Colonic mucosa (tissue), 4 donors: ENCODE measurements around the gene SIRPG. TPM values are rescaled to one million over a fixed set of nuclear protein-coding genes. Genes with fewer than 3 reads are reported as not detected.
A peak's percentile ranks its signal among the peaks of the same experiment; 100 is the strongest.

Experiments used
- DNase-seq: peaks from one replicate; pipeline ENCODE4 v3.0.0-alpha.2; 2020
- H3K27ac ChIP-seq: fragments of 200-600 bp; one replicate; pipeline ENCODE4 v1.8.0; 2021
- H3K27me3 ChIP-seq: fragments of 200-600 bp; one replicate; pipeline ENCODE4 v1.8.0; 2021
- H3K36me3 ChIP-seq: fragments of 200-600 bp; one replicate; pipeline ENCODE4 v1.8.0; 2021
- H3K4me1 ChIP-seq: fragments of 200-600 bp; one replicate; pipeline ENCODE4 v1.8.0; 2021; ENCODE audit warnings: mild to moderate bottlenecking
- H3K4me3 ChIP-seq: fragments of 200-600 bp; one replicate; pipeline ENCODE4 v1.8.0; 2021
- H3K9ac ChIP-seq, 2 donors: one replicate each; pipeline ENCODE4 v1.7.0; 2013; ENCODE audit warnings: control low read depth in 2 of 2, low read depth in 2 of 2, low read length in 2 of 2
- H3K9me3 ChIP-seq: fragments of 200-600 bp; one replicate; pipeline ENCODE4 v1.8.0; 2021
- intact Hi-C: fragments of 100-400 bp; cut with DNase I; formaldehyde crosslinking; loops from one replicate; pipeline ENCODE4 v1.14.1; 2022
- total RNA-seq, 2 donors: library from RNA; stranded (reverse); fragmentation: NEBNext Ultra II Directional in 1 of 2; extraction: Animal tissue kit (Norgen Biotek cat#: 25700) in 1 of 2; gene quantifications; one replicate each; pipeline ENCODE4 v1.2.1, GENCODE V29; 2021
- TF ChIP-seq, protein P1 (sequence below): fragments of 200-600 bp; IDR thresholded peaks from one replicate; pipeline ENCODE4 v1.8.0; 2022; ENCODE audit warnings: antibody characterized with exemption, mild to moderate bottlenecking
- donor health status: healthy.
- donor health status: DM: no; HTN: no; CAD: no.
- donor health status: DM: no; HTN: no; CAD: no.

Gene SIRPG
- total RNA-seq, 2 donors from 2014 or later, result 0.61 to 0.69 TPM

DNA sequence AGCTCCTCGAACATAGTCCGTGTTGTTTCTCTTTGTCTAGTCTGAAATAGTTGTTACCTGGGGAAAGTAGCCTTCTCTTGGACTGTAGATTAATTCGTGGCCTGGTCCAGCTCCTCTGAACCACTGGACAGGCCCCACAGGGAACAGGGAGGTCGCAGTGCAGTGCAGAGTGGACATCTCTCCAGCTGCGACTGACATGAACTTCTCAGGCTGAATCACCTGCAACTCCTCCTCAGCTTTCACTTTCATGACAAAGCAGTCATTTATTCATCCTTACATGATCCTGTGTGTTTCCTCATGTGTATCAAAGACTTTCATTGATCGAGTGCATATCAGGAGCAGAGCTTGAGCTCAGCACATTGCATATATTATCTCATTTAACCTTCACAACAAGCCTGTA, 19.1 kb upstream of the SIRPG start:
- TF ChIP-seq, protein P1, sequence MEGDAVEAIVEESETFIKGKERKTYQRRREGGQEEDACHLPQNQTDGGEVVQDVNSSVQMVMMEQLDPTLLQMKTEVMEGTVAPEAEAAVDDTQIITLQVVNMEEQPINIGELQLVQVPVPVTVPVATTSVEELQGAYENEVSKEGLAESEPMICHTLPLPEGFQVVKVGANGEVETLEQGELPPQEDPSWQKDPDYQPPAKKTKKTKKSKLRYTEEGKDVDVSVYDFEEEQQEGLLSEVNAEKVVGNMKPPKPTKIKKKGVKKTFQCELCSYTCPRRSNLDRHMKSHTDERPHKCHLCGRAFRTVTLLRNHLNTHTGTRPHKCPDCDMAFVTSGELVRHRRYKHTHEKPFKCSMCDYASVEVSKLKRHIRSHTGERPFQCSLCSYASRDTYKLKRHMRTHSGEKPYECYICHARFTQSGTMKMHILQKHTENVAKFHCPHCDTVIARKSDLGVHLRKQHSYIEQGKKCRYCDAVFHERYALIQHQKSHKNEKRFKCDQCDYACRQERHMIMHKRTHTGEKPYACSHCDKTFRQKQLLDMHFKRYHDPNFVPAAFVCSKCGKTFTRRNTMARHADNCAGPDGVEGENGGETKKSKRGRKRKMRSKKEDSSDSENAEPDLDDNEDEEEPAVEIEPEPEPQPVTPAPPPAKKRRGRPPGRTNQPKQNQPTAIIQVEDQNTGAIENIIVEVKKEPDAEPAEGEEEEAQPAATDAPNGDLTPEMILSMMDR, result no peak
- intact Hi-C loops, result no loop called here
- H3K27me3 ChIP-seq, result no peaks in the 10 kb centered on the region
- no peaks in the 10 kb centered on the region for H3K36me3 ChIP-seq
- H3K9ac ChIP-seq, result no peak overlapping the region
- no peak overlapping the region for H3K27ac ChIP-seq
- no peak overlapping the region for H3K4me3 ChIP-seq
- no peaks in the 10 kb centered on the region for H3K9me3 ChIP-seq
- DNase-seq, result no peak
- H3K4me1 ChIP-seq, result no peaks in the 10 kb centered on the region

DNA sequence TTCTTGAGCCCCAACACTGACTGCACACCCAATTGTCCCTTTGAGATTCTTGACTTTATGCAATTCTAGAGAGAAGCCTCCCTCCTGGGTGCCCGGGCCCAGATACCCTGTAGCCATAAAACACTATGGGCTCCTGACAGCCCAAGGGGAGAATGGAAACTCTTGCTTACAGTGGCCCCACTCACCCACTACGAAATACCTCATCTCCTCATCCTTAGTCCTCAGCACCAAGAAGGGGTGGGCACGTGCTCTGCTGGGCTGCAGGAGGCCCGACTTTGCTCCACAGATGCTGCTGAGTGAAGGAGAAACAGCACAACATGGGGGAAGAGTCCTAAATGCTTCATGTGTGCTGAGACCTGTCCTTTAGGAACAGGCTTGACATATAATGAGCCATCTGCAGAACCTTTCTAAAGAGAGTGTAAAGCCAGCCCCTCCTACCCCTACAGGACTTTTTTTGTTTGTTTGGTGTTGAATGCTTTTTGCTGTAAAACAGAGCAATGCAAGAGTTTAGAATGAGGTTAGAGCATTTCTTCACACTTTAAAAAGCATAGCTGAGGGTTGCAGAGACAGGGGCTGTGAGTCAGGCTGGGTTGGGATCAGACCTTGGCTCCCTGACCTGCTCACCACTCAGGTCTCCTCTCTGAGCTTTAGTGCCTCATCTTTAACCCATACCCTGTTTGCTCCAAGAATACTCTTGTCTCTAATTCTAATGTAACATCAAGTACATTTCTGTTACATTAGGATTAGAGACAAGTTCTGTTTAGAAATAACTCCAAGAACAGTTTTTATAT, 17.6 kb upstream of the SIRPG start:
- Histone ChIP-seq H3K36me3 (no peaks in the 10 kb centered on the region), H3K4me1 (no peaks in the 10 kb centered on the region), H3K27me3 (no peaks in the 10 kb centered on the region), H3K9me3 (no peaks in the 10 kb centered on the region), H3K9ac (no peak overlapping the region), H3K27ac (no peak overlapping the region), H3K4me3 (no peak overlapping the region)
- TF ChIP-seq, protein P1, result no peak
- intact Hi-C loops, result no loop called here
- DNase-seq, result no peak

DNA sequence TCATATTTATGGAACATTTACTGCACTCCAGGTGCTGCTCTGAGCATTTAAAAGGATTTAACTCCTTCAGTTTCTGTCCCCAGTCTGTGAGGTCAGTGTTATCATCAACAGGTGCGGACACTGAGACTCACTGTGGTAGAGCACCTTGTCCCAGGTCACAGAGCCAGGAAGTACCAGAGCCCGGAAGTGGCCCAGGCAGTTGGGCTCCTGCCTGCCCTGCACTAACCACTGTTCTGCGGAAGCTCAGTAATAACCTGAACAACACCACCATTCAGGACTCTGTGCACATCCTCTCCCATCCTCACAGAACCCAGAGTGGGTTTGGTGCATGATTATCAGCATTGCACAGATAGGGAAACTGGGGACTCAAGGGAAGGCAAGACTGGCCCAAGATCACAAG, 16.8 kb upstream of the SIRPG start:
- Histone ChIP-seq H3K9ac (peak overlapping the region in 1 of 2 donors; percentile 24), H3K27ac (no peak overlapping the region), H3K36me3 (no peaks in the 10 kb centered on the region), H3K4me1 (no peaks in the 10 kb centered on the region), H3K9me3 (no peaks in the 10 kb centered on the region), H3K4me3 (no peak overlapping the region), H3K27me3 (no peaks in the 10 kb centered on the region)
- no peak for DNase-seq
- TF ChIP-seq, protein P1, result no peak
- intact Hi-C loops, result no loop called here

DNA sequence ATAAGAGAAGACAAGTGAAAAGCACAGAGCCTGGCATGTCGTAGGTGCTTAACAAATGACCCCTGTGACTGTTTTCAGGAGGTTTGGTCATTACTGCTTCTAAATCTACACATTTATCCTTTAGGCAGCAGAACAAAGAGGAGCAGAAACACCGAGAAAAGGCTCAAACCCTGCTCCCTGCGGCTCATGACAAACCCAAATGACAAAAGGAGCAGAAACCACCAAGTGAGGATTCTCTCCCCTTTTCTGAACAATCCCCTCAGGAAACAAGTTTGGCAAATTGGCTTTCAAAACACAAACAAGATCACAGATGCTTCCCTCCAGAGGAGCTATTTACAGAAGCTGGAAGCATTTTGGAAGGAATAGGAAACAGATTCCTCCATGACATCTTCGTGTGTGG, 15.8 kb upstream of the SIRPG start:
- no peak for DNase-seq
- Histone ChIP-seq H3K27ac (no peak overlapping the region), H3K36me3 (no peaks in the 10 kb centered on the region), H3K4me3 (no peak overlapping the region), H3K4me1 (no peaks in the 10 kb centered on the region), H3K27me3 (no peaks in the 10 kb centered on the region), H3K9ac (no peak overlapping the region), H3K9me3 (no peaks in the 10 kb centered on the region)
- intact Hi-C loops, result no loop called here
- TF ChIP-seq, protein P1, result no peak

DNA sequence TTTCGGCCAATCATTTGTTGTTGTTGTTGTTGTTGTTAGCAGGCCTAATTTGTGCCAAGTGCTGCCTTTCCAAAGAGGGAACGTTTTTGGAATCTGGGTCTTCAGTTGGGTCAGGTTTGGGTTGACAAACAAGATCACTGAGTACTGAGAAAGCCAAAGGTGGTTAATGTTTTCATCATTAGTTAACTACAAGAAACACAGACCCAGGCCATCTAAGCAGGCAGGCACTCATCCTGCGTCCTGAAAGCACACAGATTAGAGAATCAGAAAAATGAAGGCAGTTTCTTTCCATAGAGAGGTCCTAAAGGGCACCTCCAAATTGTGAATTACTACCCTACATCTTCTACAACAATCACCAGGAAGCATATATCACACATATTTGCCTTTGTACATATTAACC, 15.1 kb upstream of the SIRPG start:
- no peak for DNase-seq
- no peaks in the 10 kb centered on the region for H3K36me3 ChIP-seq
- H3K4me1 ChIP-seq, result no peaks in the 10 kb centered on the region
- no peak overlapping the region for H3K27ac ChIP-seq
- H3K4me3 ChIP-seq, result no peak overlapping the region
- intact Hi-C loops, result no loop called here
- no peak overlapping the region for H3K9ac ChIP-seq
- TF ChIP-seq, protein P1, result no peak
- no peaks in the 10 kb centered on the region for H3K9me3 ChIP-seq
- H3K27me3 ChIP-seq, result no peaks in the 10 kb centered on the region
